Measurements from ENCODE around the gene LAMA2.
"Not testable (repeated sequence)": the region's sequence is repeated elsewhere in the genome, so short reads cannot be mapped to it uniquely, and the experiment has no call there.

LAMA2 gene

DNA sequence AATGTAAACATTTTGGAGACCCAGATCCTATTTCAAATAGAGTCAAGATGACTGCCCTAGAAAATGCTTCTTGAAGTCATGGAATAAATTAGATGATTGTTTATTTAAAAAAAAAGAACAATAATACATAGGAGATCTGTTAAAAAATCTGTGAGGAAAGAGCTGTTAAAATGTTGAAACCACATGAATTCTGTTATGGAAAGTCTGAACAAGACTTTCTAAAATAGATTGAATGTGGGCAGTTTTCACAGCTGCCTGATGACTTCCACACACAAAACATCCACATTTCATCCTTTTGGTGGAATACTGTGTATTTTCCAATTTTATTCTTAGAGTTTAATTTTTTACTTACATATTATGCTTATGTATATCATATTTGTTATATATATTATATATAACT, 186.1 kb downstream of the LAMA2 start:
- Histone ChIP-seq H3K36me3 (no peaks in the 10 kb centered on the region), H3K4me3 (ENCODE audit: low read depth, low read length) (no peak overlapping the region), H3K27ac (no peak overlapping the region), H3K9me3 (ENCODE audit: severe bottlenecking) (no peaks in the 10 kb centered on the region), H3K27me3 (ENCODE audit: insufficient read depth, low read depth, severe bottlenecking) (no peaks in the 10 kb centered on the region)
- no peak for TF ChIP-seq CTCF (IDR thresholded peaks at IDR 0.05; ENCODE audit: low read depth, low read length)
- DNase-seq: no peak

GRCh38 chr6:129073051-129073450, 190.1 kb downstream of the LAMA2 start:
- Histone ChIP-seq H3K4me3 (ENCODE audit: low read depth, low read length) (no peak overlapping the region), H3K27me3 (ENCODE audit: insufficient read depth, low read depth, severe bottlenecking) (no peaks in the 10 kb centered on the region), H3K36me3 (no peaks in the 10 kb centered on the region), H3K9me3 (ENCODE audit: severe bottlenecking) (no peaks in the 10 kb centered on the region), H3K27ac (no peak overlapping the region)
- TF ChIP-seq CTCF (IDR thresholded peaks at IDR 0.05; ENCODE audit: low read depth, low read length): no peak
- no peak for DNase-seq

GRCh38 chr6:129073691-129074395, 190.9 kb downstream of the LAMA2 start:
- DNase-seq: no peak
- TF ChIP-seq CTCF (IDR thresholded peaks at IDR 0.05; ENCODE audit: low read depth, low read length): no peak
- no peaks in the 10 kb centered on the region for H3K27me3 ChIP-seq (ENCODE audit: insufficient read depth, low read depth, severe bottlenecking)
- no peaks in the 10 kb centered on the region for H3K9me3 ChIP-seq (ENCODE audit: severe bottlenecking)
- H3K4me3 ChIP-seq (ENCODE audit: low read depth, low read length): no peak overlapping the region
- H3K27ac ChIP-seq: no peak overlapping the region
- no peaks in the 10 kb centered on the region for H3K36me3 ChIP-seq

GRCh38 chr6:129084406-129084805, 201.5 kb downstream of the LAMA2 start:
- Histone ChIP-seq H3K9me3 (ENCODE audit: severe bottlenecking) (no peaks in the 10 kb centered on the region), H3K36me3 (no peaks in the 10 kb centered on the region), H3K27me3 (ENCODE audit: insufficient read depth, low read depth, severe bottlenecking) (no peaks in the 10 kb centered on the region), H3K4me3 (ENCODE audit: low read depth, low read length) (no peak overlapping the region), H3K27ac (no peak overlapping the region)
- DNase-seq: no peak
- TF ChIP-seq CTCF (IDR thresholded peaks at IDR 0.05; ENCODE audit: low read depth, low read length): no peak

DNA sequence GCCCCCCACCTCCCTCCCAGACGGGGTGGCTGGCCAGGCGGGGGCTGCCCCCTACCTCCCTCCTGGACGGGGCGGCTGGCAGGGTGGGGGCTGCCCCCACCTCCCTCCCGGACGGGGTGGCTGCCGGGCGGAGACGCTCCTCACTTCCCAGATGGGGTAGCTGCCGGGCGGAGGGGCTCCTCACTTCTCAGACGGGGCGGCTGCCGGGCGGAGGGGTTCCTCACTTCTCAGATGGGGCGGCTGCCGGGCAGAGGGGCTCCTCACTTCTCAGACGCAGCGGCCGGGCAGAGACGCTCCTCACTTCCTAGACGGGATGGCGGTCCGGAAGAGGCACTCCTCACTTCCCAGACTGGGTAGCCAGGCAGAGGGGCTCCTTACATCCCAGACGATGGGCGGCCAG, 205.5 kb downstream of the LAMA2 start:
- not testable (repeated sequence) for H3K9me3 ChIP-seq (ENCODE audit: severe bottlenecking); H3K36me3 ChIP-seq; H3K4me3 ChIP-seq (ENCODE audit: low read depth, low read length); DNase-seq; H3K27ac ChIP-seq; H3K27me3 ChIP-seq (ENCODE audit: insufficient read depth, low read depth, severe bottlenecking)

DNA sequence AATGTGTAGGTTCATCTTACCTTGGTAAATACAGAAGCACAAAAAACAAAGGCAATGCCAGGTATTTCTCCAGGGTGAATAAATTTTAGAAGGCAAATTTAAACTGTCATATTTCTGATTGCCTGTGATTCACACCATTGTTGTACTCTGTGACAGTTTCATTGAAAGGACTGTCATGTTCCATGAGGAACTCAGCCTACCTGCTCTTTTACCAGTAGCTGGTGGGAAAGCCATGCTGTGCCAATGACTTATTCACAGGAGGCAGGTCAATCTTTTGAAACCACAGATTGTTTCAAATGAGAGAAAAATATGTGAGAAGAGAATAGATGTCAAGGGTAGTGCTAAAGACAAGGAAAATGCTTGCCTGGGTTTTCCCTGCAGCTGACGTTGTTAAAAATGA, 206.4 kb downstream of the LAMA2 start:
- Histone ChIP-seq H3K27ac (no peak overlapping the region), H3K36me3 (no peaks in the 10 kb centered on the region), H3K4me3 (ENCODE audit: low read depth, low read length) (no peak overlapping the region), H3K9me3 (ENCODE audit: severe bottlenecking) (no peaks in the 10 kb centered on the region), H3K27me3 (ENCODE audit: insufficient read depth, low read depth, severe bottlenecking) (no peaks in the 10 kb centered on the region)
- DNase-seq: no peak
- no peak for TF ChIP-seq CTCF (IDR thresholded peaks at IDR 0.05; ENCODE audit: low read depth, low read length)

Data from WERI-Rb-1 (cell line).